Sigmoid colon (tissue), 4 donors: ENCODE results near the gene SOX6.

ENCODE experiments used
- CTCF ChIP-seq, 4 experiments: fragments of 450-650 bp in 3 of 4; fragments of 200-600 bp in 1 of 4; IDR thresholded peaks; one replicate each; pipeline ENCODE4 v1.5.1; 2016 to 2019; ENCODE audit warnings: antibody characterized with exemption in 4 of 4, mild to moderate bottlenecking in 3 of 4, moderate library complexity in 2 of 4
- EP300 ChIP-seq, 4 donors: sonication (generic); formaldehyde crosslinking; IDR thresholded peaks; one replicate each; pipeline ENCODE4 v1.6.1; 2017; ENCODE audit warnings: antibody characterized with exemption in 4 of 4
- POLR2A ChIP-seq, 2 donors: fragments of 450-650 bp; IDR thresholded peaks; one replicate each; pipeline ENCODE4 v1.6.1; 2016; ENCODE audit warnings: antibody characterized with exemption in 2 of 2, mild to moderate bottlenecking in 2 of 2, moderate library complexity in 2 of 2
- POLR2AphosphoS5 ChIP-seq, 4 donors: sonication (generic); formaldehyde crosslinking; IDR thresholded peaks; one replicate each; pipeline ENCODE4 v1.6.1; 2017; ENCODE audit warnings: antibody characterized with exemption in 4 of 4

DNA sequence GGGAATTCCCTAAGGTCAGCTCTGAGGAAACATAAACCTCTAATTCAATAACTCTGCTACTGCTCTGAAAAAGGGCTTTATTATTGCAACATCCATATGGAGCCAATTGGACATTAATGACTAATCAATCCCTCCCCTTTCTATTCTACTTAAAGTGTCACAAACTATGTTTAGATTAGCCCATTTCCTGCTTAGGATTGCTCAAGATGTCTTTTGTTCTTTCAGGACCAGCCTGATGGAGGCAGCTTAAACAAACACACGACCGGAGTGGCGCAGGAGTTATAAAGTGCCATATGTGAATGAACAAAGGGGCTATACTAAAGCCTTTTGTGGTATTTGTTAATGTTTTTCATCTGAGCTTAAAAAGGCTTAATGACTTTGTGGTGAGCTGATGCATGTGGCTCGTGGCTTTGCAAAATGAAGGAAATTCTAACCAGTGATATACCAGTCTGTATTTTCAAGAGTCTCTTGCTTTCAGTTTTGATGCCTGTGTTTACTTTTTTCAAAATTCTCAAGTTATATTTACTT lies 354.4 kb downstream of the SOX6 start:
- TF ChIP-seq POLR2A (IDR thresholded peaks at IDR 0.05): no peak
- TF ChIP-seq CTCF (IDR thresholded peaks at IDR 0.05): no peak
- TF ChIP-seq POLR2AphosphoS5 (IDR thresholded peaks at IDR 0.05): no peak
- TF ChIP-seq EP300 (IDR thresholded peaks at IDR 0.05): no peak
